Keratinocyte (primary cell): ENCODE measurements around the gene ACAP2. TPM values are rescaled to one million over a fixed set of nuclear protein-coding genes. Genes with fewer than 3 reads are reported as not detected.

ENCODE experiments used
- DNase-seq: peaks from one replicate; pipeline ENCODE4 v3.0.0-alpha.2; 2011; ENCODE audit warnings: low read depth, missing footprints, low spot score
- FAIRE-seq: peaks from 2 replicates; lab custom pipeline; 2011; peaks lifted over from hg19 to GRCh38; lab: Jason Lieb, UNC
- H2AFZ ChIP-seq: 2 replicates; pipeline ENCODE4 v1.6.0; 2012; ENCODE audit warnings: low read length, control low read depth, inconsistent platforms; ENCODE audit not compliant: control insufficient read depth
- H3K27ac ChIP-seq: 2 replicates; pipeline ENCODE4 v1.5.1; 2011; ENCODE audit warnings: low read length; ENCODE audit not compliant: control insufficient read depth, insufficient read depth
- H3K27me3 ChIP-seq: 3 replicates; pipeline ENCODE4 v1.6.0; 2011; ENCODE audit warnings: low read length; ENCODE audit not compliant: control insufficient read depth, insufficient read depth; ENCODE audit errors: extremely low read depth
- H3K36me3 ChIP-seq, 2 experiments: 2 replicates in 1 of 2; 3 replicates in 1 of 2; pipeline ENCODE4 v1.5.1; 2011; ENCODE audit warnings: low read length in 2 of 2, mild to moderate bottlenecking in 1 of 2; ENCODE audit not compliant: control insufficient read depth in 2 of 2, insufficient read depth in 2 of 2; ENCODE audit errors: extremely low read depth in 1 of 2
- H3K4me1 ChIP-seq: 3 replicates; pipeline ENCODE4 v1.5.1; 2011; ENCODE audit warnings: low read length; ENCODE audit not compliant: control insufficient read depth, insufficient read depth; ENCODE audit errors: extremely low read depth
- H3K4me2 ChIP-seq: 3 replicates; pipeline ENCODE4 v1.6.0; 2011; ENCODE audit warnings: low read depth, low read length; ENCODE audit not compliant: control insufficient read depth, insufficient read depth; ENCODE audit errors: extremely low read depth
- H3K4me3 ChIP-seq, 3 experiments: fragments of 200-600 bp in 1 of 3; sonication (generic) in 1 of 3; 2 replicates in 2 of 3; 3 replicates in 1 of 3; pipeline ENCODE4 v1.5.1; 2011 to 2016; ENCODE audit warnings: low read length in 3 of 3, mild to moderate bottlenecking in 3 of 3, control low read depth in 2 of 3, inconsistent platforms in 1 of 3, low read depth in 1 of 3, mixed read lengths in 1 of 3, mixed run types in 1 of 3, moderate library complexity in 1 of 3; ENCODE audit not compliant: control insufficient read depth in 2 of 3, insufficient read depth in 2 of 3; ENCODE audit errors: extremely low read depth in 1 of 3
- H3K79me2 ChIP-seq: 2 replicates; pipeline ENCODE4 v1.6.0; 2012; ENCODE audit warnings: low read length; ENCODE audit not compliant: control insufficient read depth, insufficient read depth
- H3K9ac ChIP-seq: 3 replicates; pipeline ENCODE4 v1.6.0; 2011; ENCODE audit warnings: low read length; ENCODE audit not compliant: control insufficient read depth, insufficient read depth; ENCODE audit errors: extremely low read depth
- H3K9me1 ChIP-seq: 3 replicates; pipeline ENCODE4 v1.6.0; 2011; ENCODE audit warnings: low read length; ENCODE audit not compliant: control insufficient read depth, insufficient read depth; ENCODE audit errors: extremely low read depth
- H3K9me3 ChIP-seq: 2 replicates; pipeline ENCODE4 v1.5.1; 2012; ENCODE audit warnings: low read depth, low read length; ENCODE audit not compliant: control insufficient read depth
- H4K20me1 ChIP-seq: 3 replicates; pipeline ENCODE4 v1.6.0; 2011; ENCODE audit warnings: low read length; ENCODE audit not compliant: control insufficient read depth, insufficient read depth; ENCODE audit errors: extremely low read depth
- CTCF ChIP-seq, 3 experiments: IDR thresholded peaks in 1 of 3; conservative IDR thresholded peaks in 1 of 3; optimal IDR thresholded peaks in 1 of 3; 2 replicates in 2 of 3; 3 replicates in 1 of 3; pipeline versions ENCODE3 to v1.5.1; 2011; ENCODE audit warnings: low read length in 3 of 3, mild to moderate bottlenecking in 3 of 3, moderate library complexity in 2 of 3, control low read depth in 1 of 3, inconsistent platforms in 1 of 3; ENCODE audit not compliant: insufficient read depth in 2 of 3; ENCODE audit errors: extremely low read depth in 1 of 3
- EZH2 ChIP-seq: IDR thresholded peaks from one replicate; pipeline ENCODE4 v1.6.1; 2012; ENCODE audit warnings: inconsistent platforms, mild to moderate bottlenecking, low read length, moderate library complexity
- dilution Hi-C: fragments of 300-500 bp; cut with MboI; formaldehyde crosslinking; loops from one replicate; pipeline ENCODE4 v1.7.0; 2020; ENCODE audit warnings: low sequenced_read_pairs; ENCODE audit not compliant: extremely low pct_ligation_motif_present
- polyA plus RNA-seq, 5 experiments: library from polyadenylated mRNA; depleted of rRNA in 3 of 5; stranded (reverse) in 3 of 5; stranded (forward) in 1 of 5; unstranded in 1 of 5; fragments of >200 nt; gene quantifications; 1 replicate in 1 of 5; 2 replicates in 3 of 5; 3 replicates in 1 of 5; pipeline versions ENCODE4 v1.2.1 to v1.2.3, GENCODE V29; 2011 to 2012; ENCODE audit warnings: missing spikeins in 2 of 5, low read depth in 1 of 5, low replicate concordance in 1 of 5

The ACAP2 gene
- polyA plus RNA-seq, 1 donor (not counting 4 experiments of a cell fraction or from before 2014, with no cell fraction given) = 23.5 TPM

- Histone ChIP-seq H3K27me3 (no peaks in the 10 kb centered on the region), H2AFZ (no peak overlapping the region), H3K27ac (no peak overlapping the region), H3K4me3 (no peak overlapping the region), H3K4me1 (no peaks in the 10 kb centered on the region), H3K9ac (no peak overlapping the region), H3K79me2 (no peaks in the 10 kb centered on the region), H3K9me1 (no peaks in the 10 kb centered on the region), H4K20me1 (no peaks in the 10 kb centered on the region), H3K9me3 (no peaks in the 10 kb centered on the region), H3K36me3 (peaks cover 0 to 4% of the 10 kb centered on the region in 2 experiments), H3K4me2 (no peak overlapping the region)
- dilution Hi-C loops = no loop called here
- DNase-seq (no peak), FAIRE-seq (no peak)
- TF ChIP-seq EZH2 (no peak), CTCF (optimal IDR thresholded peaks at IDR 0.05 in 1 of 3, IDR thresholded peaks at IDR 0.05 in 1 of 3, conservative IDR thresholded peaks at IDR 0.05 in 1 of 3; ENCODE audit: extremely low read depth in 1 of 3, insufficient read depth in 2 of 3, low read length in 3 of 3) (no peak)
Measured at GRCh38 chr3:195227871-195228270, 214.9 kb downstream of the ACAP2 start.

GRCh38 chr3:195226900-195227447 is 215.8 kb downstream of the ACAP2 start:
- H3K4me3 ChIP-seq = no peak overlapping the region
- peak in 2 of 3 experiments; percentile 29 to 67 for TF ChIP-seq CTCF (optimal IDR thresholded peaks at IDR 0.05 in 1 of 3, IDR thresholded peaks at IDR 0.05 in 1 of 3, conservative IDR thresholded peaks at IDR 0.05 in 1 of 3; ENCODE audit: extremely low read depth in 1 of 3, insufficient read depth in 2 of 3, low read length in 3 of 3)
- no peak for TF ChIP-seq EZH2
- no peak overlapping the region for H3K4me2 ChIP-seq
- DNase-seq (no peak), FAIRE-seq (no peak)
- no peaks in the 10 kb centered on the region for H3K9me1 ChIP-seq
- H3K27ac ChIP-seq = no peak overlapping the region
- dilution Hi-C loops = no loop called here
- H3K9ac ChIP-seq = no peak overlapping the region
- no peaks in the 10 kb centered on the region for H3K4me1 ChIP-seq
- peaks cover 0 to 4% of the 10 kb centered on the region in 2 experiments for H3K36me3 ChIP-seq
- H3K27me3 ChIP-seq = no peaks in the 10 kb centered on the region
- H3K9me3 ChIP-seq = no peaks in the 10 kb centered on the region
- H2AFZ ChIP-seq = no peak overlapping the region
- no peaks in the 10 kb centered on the region for H3K79me2 ChIP-seq
- no peaks in the 10 kb centered on the region for H4K20me1 ChIP-seq
